GM23248 (cell line): Measurements from ENCODE around the gene ZFP36. TPM values are rescaled to one million over a fixed set of nuclear protein-coding genes. Genes with fewer than 3 reads are reported as not detected.

Experiments
- DNase-seq: peaks from one replicate; pipeline ENCODE4 v3.0.0-alpha.2; 2015
- H2AFZ ChIP-seq: fragments of 200-600 bp; sonication (generic); 2 replicates; pipeline ENCODE4 v1.6.1; 2016; ENCODE audit warnings: antibody characterized with exemption
- H3F3A ChIP-seq: fragments of 200-600 bp; sonication (generic); 2 replicates; pipeline ENCODE4 v1.6.1; 2016; ENCODE audit warnings: mild to moderate bottlenecking, antibody characterized with exemption, mixed run types; ENCODE audit not compliant: insufficient read depth
- H3K27ac ChIP-seq: fragments of 200-600 bp; sonication (generic); 2 replicates; pipeline ENCODE4 v1.5.1; 2016; ENCODE audit warnings: mild to moderate bottlenecking
- H3K27me3 ChIP-seq: fragments of 200-600 bp; sonication (generic); replicated peaks from 2 replicates; pipeline ENCODE4 v1.6.1; 2016; ENCODE audit warnings: mild to moderate bottlenecking; ENCODE audit not compliant: insufficient read depth
- H3K36me3 ChIP-seq: fragments of 200-600 bp; sonication (generic); 2 replicates; pipeline ENCODE4 v1.6.1; 2016; ENCODE audit warnings: low read depth, mild to moderate bottlenecking
- H3K4me1 ChIP-seq: fragments of 200-600 bp; sonication (generic); 2 replicates; pipeline ENCODE4 v1.6.1; 2016; ENCODE audit warnings: mild to moderate bottlenecking; ENCODE audit not compliant: insufficient read depth
- H3K4me2 ChIP-seq: fragments of 200-600 bp; sonication (generic); one replicate; pipeline ENCODE4 v1.6.1; 2016; ENCODE audit warnings: mild to moderate bottlenecking; ENCODE audit not compliant: unreplicated experiment
- H3K4me3 ChIP-seq: fragments of 200-600 bp; sonication (generic); 2 replicates; pipeline ENCODE4 v1.5.1; 2016; ENCODE audit warnings: mild to moderate bottlenecking
- H3K79me2 ChIP-seq: fragments of 200-600 bp; sonication (generic); 2 replicates; pipeline ENCODE4 v1.6.1; 2016; ENCODE audit warnings: mild to moderate bottlenecking; ENCODE audit not compliant: insufficient read depth
- H3K9ac ChIP-seq: fragments of 200-600 bp; sonication (generic); 2 replicates; pipeline ENCODE4 v1.6.1; 2016; ENCODE audit warnings: mild to moderate bottlenecking
- H3K9me2 ChIP-seq: fragments of 200-600 bp; sonication (generic); 2 replicates; pipeline ENCODE4 v1.6.1; 2016; ENCODE audit warnings: mixed run types, mild to moderate bottlenecking, moderate library complexity; ENCODE audit not compliant: insufficient read depth
- H3K9me3 ChIP-seq: fragments of 200-600 bp; sonication (generic); one replicate; pipeline ENCODE4 v1.6.1; 2017; ENCODE audit warnings: low read depth
- H4K20me1 ChIP-seq: fragments of 200-600 bp; sonication (generic); 2 replicates; pipeline ENCODE4 v1.6.0; 2016; ENCODE audit not compliant: insufficient read depth
- EZH2 ChIP-seq: fragments of 200-600 bp; sonication (generic); IDR thresholded peaks from 2 replicates; pipeline ENCODE4 v1.6.1; 2018; ENCODE audit warnings: antibody characterized with exemption, mild to moderate bottlenecking; ENCODE audit not compliant: insufficient read depth, poor library complexity, severe bottlenecking
- EZH2phosphoT487 ChIP-seq: fragments of 200-600 bp; sonication (generic); IDR thresholded peaks from 2 replicates; pipeline ENCODE4 v1.6.1; 2018; ENCODE audit warnings: antibody characterized with exemption, moderate library complexity, mild to moderate bottlenecking, low read depth; ENCODE audit not compliant: insufficient read depth
- WGBS, 2 experiments: methylation state at CpG; one replicate each; pipeline ENCODE4 v1.1.6; 2015 to 2017; ENCODE audit warnings: low lambda C conversion rate in 2 of 2, low coverage in 1 of 2; ENCODE audit errors: missing lambda C conversion rate in 2 of 2; 5-methylcytosine and 5-hydroxymethylcytosine counted together
- in situ Hi-C: fragments of 300-500 bp; cut with MboI; formaldehyde crosslinking; loops from 2 replicates; pipeline ENCODE4 v1.15.0; 2020
- polyA plus RNA-seq: library from polyadenylated mRNA; unstranded; fragments of >200 nt; fragmentation: Nextera tagmentation; extraction: Ambion mirVana; gene quantifications from 2 replicates; pipeline ENCODE4 v1.2.1, GENCODE V29; 2016
- total RNA-seq: library from RNA; depleted of rRNA; stranded (reverse); fragments of >200 nt; shearing (Covaris generic); gene quantifications from 2 replicates; pipeline ENCODE4 v1.2.3, GENCODE V29; 2014

ZFP36 gene
- total and polyA plus RNA-seq, 2 experiments from 2014 or later: 13.9 to 86.2 TPM

DNA sequence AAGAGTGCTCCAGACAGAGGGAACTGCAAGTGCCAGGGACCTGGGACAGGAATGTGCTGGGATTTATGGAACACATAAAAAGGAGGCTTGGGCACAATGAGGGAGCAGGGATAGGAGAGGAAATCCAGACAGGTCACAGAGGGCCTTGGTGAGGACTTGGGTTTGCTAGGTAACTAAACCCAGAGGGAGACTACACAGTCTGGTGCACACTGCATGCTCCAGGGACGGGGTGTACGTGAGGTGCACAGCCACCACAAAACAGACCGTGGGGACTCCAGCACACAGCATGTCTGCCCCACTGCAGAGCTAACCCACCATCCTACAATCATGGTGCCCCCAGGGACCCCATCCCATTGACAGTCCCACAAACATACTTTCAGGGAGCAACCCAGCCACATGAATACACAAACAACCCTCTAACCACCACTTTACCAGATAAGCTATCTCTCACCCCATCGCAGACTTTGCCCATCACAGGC lies 5.5 kb upstream of the ZFP36 start:
- Histone ChIP-seq H3K9ac (peak overlapping the region; percentile 96), H3K4me1 (peaks cover 44% of the 10 kb centered on the region), H3K4me2 (no peak overlapping the region), H2AFZ (no peak overlapping the region), H3K9me2 (no peaks in the 10 kb centered on the region), H3K4me3 (no peak overlapping the region), H3K36me3 (no peaks in the 10 kb centered on the region), H3K27ac (peak overlapping the region; percentile 99), H3F3A (peaks cover 43% of the 10 kb centered on the region), H3K27me3 (no peaks in the 10 kb centered on the region), H3K9me3 (no peaks in the 10 kb centered on the region), H3K79me2 (no peaks in the 10 kb centered on the region), H4K20me1 (no peaks in the 10 kb centered on the region)
- no peak for DNase-seq
- 67 to 70% methylated on average over 4 of the region's 4 CpGs for WGBS, 2 experiments
- in situ Hi-C loops: no loop called here
- TF ChIP-seq EZH2 (no peak), EZH2phosphoT487 (no peak)

GRCh38 chr19:39401549-39402345 lies 4.9 kb upstream of the ZFP36 start:
- H3K4me3 ChIP-seq: no peak overlapping the region
- no peak for TF ChIP-seq EZH2
- TF ChIP-seq EZH2phosphoT487: no peak
- no peaks in the 10 kb centered on the region for H3K9me2 ChIP-seq
- H3K36me3 ChIP-seq: no peaks in the 10 kb centered on the region
- no peak overlapping the region for H3K4me2 ChIP-seq
- peaks cover under 1% of the 10 kb centered on the region; the same call in 1 of the 2 replicates for H3K79me2 ChIP-seq
- DNase-seq: peak; percentile 81
- peak overlapping the region; percentile 96 for H3K9ac ChIP-seq
- H3K4me1 ChIP-seq: peaks cover 47% of the 10 kb centered on the region
- H3K9me3 ChIP-seq: no peaks in the 10 kb centered on the region
- peaks cover 43% of the 10 kb centered on the region for H3F3A ChIP-seq
- H2AFZ ChIP-seq: no peak overlapping the region
- no peaks in the 10 kb centered on the region for H4K20me1 ChIP-seq
- H3K27ac ChIP-seq: peak overlapping the region; percentile 99
- no peaks in the 10 kb centered on the region for H3K27me3 ChIP-seq
- WGBS, 2 experiments: 24 to 27% methylated on average over 24 to 25 of the region's 25 CpGs
- in situ Hi-C loops: no loop called here

- TF ChIP-seq EZH2phosphoT487: no peak
- no peak for TF ChIP-seq EZH2
- Histone ChIP-seq H3K9ac (peak overlapping the region; percentile 96), H2AFZ (0 out of 2 replicates have a peak overlapping the region, but pooled peaks have one; percentile 22), H3K27me3 (no peaks in the 10 kb centered on the region), H3K9me3 (no peaks in the 10 kb centered on the region), H3K4me1 (peaks cover 47% of the 10 kb centered on the region), H3F3A (peaks cover 37% of the 10 kb centered on the region), H4K20me1 (no peaks in the 10 kb centered on the region), H3K4me3 (peak overlapping the region; percentile 72), H3K27ac (peak overlapping the region; percentile 99), H3K36me3 (no peaks in the 10 kb centered on the region; the same call in 1 of the 2 replicates), H3K4me2 (peak overlapping the region; percentile 92), H3K9me2 (no peaks in the 10 kb centered on the region), H3K79me2 (peaks cover 9% of the 10 kb centered on the region)
- in situ Hi-C loops: no loop called here
- peak; percentile 96 for DNase-seq
- WGBS, 2 experiments: 2 to 3% methylated on average over 39 to 58 of the region's 59 CpGs
These were observed 4.0 kb upstream of the ZFP36 start for GRCh38 chr19:39402346-39403300.
